ENCODE measurements around the gene TPGS1. TPM values are rescaled to one million over a fixed set of nuclear protein-coding genes. Genes with fewer than 3 reads are reported as not detected.

TPGS1 gene
- total RNA-seq, 1 donor from 2014 or later, result 19.9 TPM

DNA sequence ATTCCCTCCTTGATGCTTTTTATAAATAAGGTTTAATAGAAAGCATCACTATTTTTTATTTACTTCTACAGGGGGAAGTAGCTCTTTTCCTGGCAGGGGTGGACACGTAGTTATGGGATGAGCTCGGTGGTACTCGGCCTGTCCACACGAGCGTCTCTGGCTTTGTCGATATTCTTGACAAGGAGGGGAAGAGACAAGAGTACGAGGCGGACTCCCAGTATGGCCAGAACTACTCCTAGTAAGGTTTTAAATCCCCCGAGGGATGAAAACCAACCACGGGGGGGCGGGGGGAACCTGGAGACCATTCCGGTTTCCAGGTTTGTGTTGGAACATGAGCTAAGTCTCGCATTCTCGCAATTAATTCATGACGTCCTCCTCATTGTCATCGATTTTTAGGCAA lies 59.5 kb downstream of the TPGS1 start:
- intact Hi-C loops (cut with DNase I), result no loop called here
- Histone ChIP-seq H3K27ac (no peak overlapping the region), H3K36me3 (no peaks in the 10 kb centered on the region), H3K4me3 (no peak overlapping the region), H3K27me3 (no peaks in the 10 kb centered on the region), H3K9me3 (no peaks in the 10 kb centered on the region), H3K4me1 (peaks cover 9% of the 10 kb centered on the region)
- TF ChIP-seq CTCF (IDR thresholded peaks at IDR 0.05), result no peak
- ATAC-seq (no peak), DNase-seq (no peak)

DNA sequence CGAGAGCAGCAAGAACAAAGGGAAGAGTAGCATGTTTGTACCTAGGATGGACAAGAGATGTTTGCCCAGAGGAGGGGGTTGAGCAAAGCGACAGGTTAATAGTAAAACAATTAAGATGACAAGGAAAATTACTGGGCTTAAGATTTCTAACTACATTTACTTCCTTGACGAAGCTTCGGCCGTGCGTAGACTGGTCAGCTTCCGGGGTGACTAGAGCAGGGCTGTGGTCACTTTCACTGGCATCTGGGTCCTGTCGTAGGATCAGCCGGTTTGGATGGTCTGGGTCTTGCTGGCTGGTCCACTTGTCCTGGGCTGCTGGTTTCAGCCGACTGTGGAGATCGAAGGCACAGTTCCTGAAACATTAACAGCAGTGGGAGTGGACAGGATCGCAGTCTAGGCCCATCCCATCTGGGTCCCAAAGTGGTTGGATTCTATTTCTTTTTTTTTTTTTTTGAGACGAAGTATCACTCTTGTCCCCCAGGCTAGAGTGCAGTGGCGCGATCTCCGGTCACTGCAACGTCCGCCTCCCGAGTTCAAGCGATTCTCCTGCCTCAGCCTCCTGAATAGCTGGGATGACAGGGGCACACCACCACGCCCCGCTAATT lies 60.1 kb downstream of the TPGS1 start:
- Histone ChIP-seq H3K4me3 (no peak overlapping the region), H3K36me3 (no peaks in the 10 kb centered on the region), H3K4me1 (peaks cover 9% of the 10 kb centered on the region), H3K27me3 (no peaks in the 10 kb centered on the region), H3K27ac (no peak overlapping the region), H3K9me3 (no peaks in the 10 kb centered on the region)
- ATAC-seq, result no peak
- DNase-seq, result no peak
- TF ChIP-seq CTCF (IDR thresholded peaks at IDR 0.05), result no peak
- intact Hi-C loops (cut with DNase I), result no loop called here

Other genes starting within 250 kb of the TPGS1 start
- gene PLPP2, start 216.1 kb upstream of the TPGS1 start, total RNA-seq, result 5.7 TPM
- gene MIER2, start 162.7 kb upstream of the TPGS1 start, total RNA-seq, result 43.1 TPM
- 2.6 TPM for gene C2CD4C, start 98.3 kb upstream of the TPGS1 start, total RNA-seq
- 37.8 TPM for gene SHC2, start 46.5 kb upstream of the TPGS1 start, total RNA-seq
- 1.2 TPM for gene MADCAM1, start 11.0 kb upstream of the TPGS1 start, total RNA-seq
- 40.9 TPM for gene CDC34, start 24.3 kb downstream of the TPGS1 start, total RNA-seq
- gene GZMM, start 36.6 kb downstream of the TPGS1 start, total RNA-seq, result 2.9 TPM
- gene BSG, start 65.1 kb downstream of the TPGS1 start, total RNA-seq, result 359 TPM
- 0.52 TPM for gene HCN2, start 82.4 kb downstream of the TPGS1 start, total RNA-seq
- 36.0 TPM for gene POLRMT, start 126.0 kb downstream of the TPGS1 start, total RNA-seq
- 0.52 TPM for gene FGF22, start 132.4 kb downstream of the TPGS1 start, total RNA-seq
- gene RNF126, start 155.7 kb downstream of the TPGS1 start, total RNA-seq, result 32.9 TPM
- gene FSTL3, start 168.9 kb downstream of the TPGS1 start, total RNA-seq, result 114 TPM
- gene PRSS57, start 188.0 kb downstream of the TPGS1 start, total RNA-seq, result not detected
- 56.9 TPM for gene PALM, start 201.4 kb downstream of the TPGS1 start, total RNA-seq
- gene MISP, start 243.6 kb downstream of the TPGS1 start, total RNA-seq, result 15.9 TPM